ENCODE measurements around the gene GRK7.
A peak's percentile ranks its signal among the peaks of the same experiment; 100 is the strongest.

GRCh38 chr3:141738022-141738890 is 25.0 kb upstream of the GRK7 start, which contains the start of gene RNF7:
- TF ChIP-seq CTCF (IDR thresholded peaks at IDR 0.05): peak; percentile 74 to 83 (median 78)
- TF ChIP-seq POLR2A (IDR thresholded peaks at IDR 0.05): peak; percentile 59 to 64
